ENCODE data around the gene MPPED1. TPM values are rescaled to one million over a fixed set of nuclear protein-coding genes. Genes with fewer than 3 reads are reported as not detected.

MPPED1 gene
- total RNA-seq, 1 donor from 2014 or later, result not detected

GRCh38 chr22:43498856-43499253, 87.0 kb downstream of the MPPED1 start:
- DNase-seq (ENCODE audit: low read depth), result no peak

- no peak for DNase-seq (ENCODE audit: low read depth)
Observed at GRCh38 chr22:43500792-43501785, 89.3 kb downstream of the MPPED1 start.

- DNase-seq (ENCODE audit: low read depth), result no peak
Observed at GRCh38 chr22:43501878-43502277, 90.1 kb downstream of the MPPED1 start.

GRCh38 chr22:43502306-43502874, 90.6 kb downstream of the MPPED1 start:
- no peak for DNase-seq (ENCODE audit: low read depth)

GRCh38 chr22:43504068-43504467, 92.3 kb downstream of the MPPED1 start:
- no peak for DNase-seq (ENCODE audit: low read depth)

GRCh38 chr22:43504666-43505261, 93.0 kb downstream of the MPPED1 start:
- DNase-seq (ENCODE audit: low read depth), result no peak

GRCh38 chr22:43505423-43505822, 93.6 kb downstream of the MPPED1 start:
- DNase-seq (ENCODE audit: low read depth), result no peak

- DNase-seq (ENCODE audit: low read depth), result no peak
Observed at GRCh38 chr22:43505896-43506295, 94.1 kb downstream of the MPPED1 start.

GRCh38 chr22:43506487-43506886, 94.7 kb downstream of the MPPED1 start:
- no peak for DNase-seq (ENCODE audit: low read depth)

- DNase-seq (ENCODE audit: low read depth), result no peak
Observed at GRCh38 chr22:43507235-43507634, 95.4 kb downstream of the MPPED1 start.

GRCh38 chr22:43508489-43508888, 96.7 kb downstream of the MPPED1 start:
- no peak for DNase-seq (ENCODE audit: low read depth)

- no peak for DNase-seq (ENCODE audit: low read depth)
Observed at GRCh38 chr22:43509337-43509736, 97.5 kb downstream of the MPPED1 start.

- DNase-seq (ENCODE audit: low read depth), result no peak
Observed at GRCh38 chr22:43510281-43511070, 98.7 kb downstream of the MPPED1 start.

GRCh38 chr22:43511276-43511910, 99.6 kb downstream of the MPPED1 start:
- DNase-seq (ENCODE audit: low read depth), result no peak

GRCh38 chr22:43512279-43512678, 100.5 kb downstream of the MPPED1 start:
- DNase-seq (ENCODE audit: low read depth), result no peak

GRCh38 chr22:43514476-43515157, 102.8 kb downstream of the MPPED1 start:
- DNase-seq (ENCODE audit: low read depth), result no peak

GRCh38 chr22:43515411-43515810, 103.6 kb downstream of the MPPED1 start:
- DNase-seq (ENCODE audit: low read depth), result no peak

GRCh38 chr22:43515902-43516301, 104.1 kb downstream of the MPPED1 start:
- DNase-seq (ENCODE audit: low read depth), result no peak

GRCh38 chr22:43516386-43516785, 104.6 kb downstream of the MPPED1 start:
- no peak for DNase-seq (ENCODE audit: low read depth)

- DNase-seq (ENCODE audit: low read depth), result no peak
Observed at GRCh38 chr22:43516996-43517635, 105.3 kb downstream of the MPPED1 start.
